HG02678 (cell line): ENCODE results near the gene ENAH.
A peak's percentile ranks its signal among the peaks of the same experiment; 100 is the strongest.

Experiments
- ATAC-seq: cut with Tn5 transposase; IDR thresholded peaks from one replicate; pipeline ENCODE4 v1.9.1; 2021; ENCODE audit warnings: mild to moderate bottlenecking, moderate library complexity; ENCODE audit not compliant: unreplicated experiment

The ENAH gene

GRCh38 chr1:225441314-225442122, 211.4 kb downstream of the ENAH start:
- peak; percentile 58 for ATAC-seq

- no peak for ATAC-seq
Observed at GRCh38 chr1:225440380-225441221, 212.3 kb downstream of the ENAH start.

GRCh38 chr1:225437710-225438437, 215.0 kb downstream of the ENAH start:
- ATAC-seq: no peak
